Stimulated activated memory B cell treated with anti-CD40 and anti-IgM and Interleukin-4, amounts not matched to agents 10 μg/mL and 1 μg/mL and 100 μg/mL, for 72 hours (primary cell): Measurements from ENCODE around the gene SPTBN4.
A peak's percentile ranks its signal among the peaks of the same experiment; 100 is the strongest.
"Not testable (repeated sequence)": the region's sequence is repeated elsewhere in the genome, so short reads cannot be mapped to it uniquely, and the experiment has no call there.

Source experiments
- ATAC-seq: fragments of 150-1000 bp; cut with Tn5 transposase; 2 replicates; pipeline ENCODE4 v1.10.0; 2021
- H3K27ac Mint-ChIP-seq: one replicate; pipeline ENCODE4 v1.8.0; 2022; ENCODE audit warnings: mild to moderate bottlenecking, mixed read lengths
- H3K27me3 Mint-ChIP-seq: one replicate; pipeline ENCODE4 v1.8.0; 2022; ENCODE audit warnings: mixed read lengths
- H3K36me3 Mint-ChIP-seq: one replicate; pipeline ENCODE4 v1.8.0; 2022; ENCODE audit warnings: mixed read lengths
- H3K4me1 Mint-ChIP-seq: one replicate; pipeline ENCODE4 v1.8.0; 2022; ENCODE audit warnings: mixed read lengths
- H3K4me3 Mint-ChIP-seq: one replicate; pipeline ENCODE4 v1.8.0; 2022; ENCODE audit warnings: mild to moderate bottlenecking, moderate library complexity, mixed read lengths
- H3K9me3 Mint-ChIP-seq: one replicate; pipeline ENCODE4 v1.8.0; 2022; ENCODE audit warnings: mixed read lengths

The SPTBN4 gene

DNA sequence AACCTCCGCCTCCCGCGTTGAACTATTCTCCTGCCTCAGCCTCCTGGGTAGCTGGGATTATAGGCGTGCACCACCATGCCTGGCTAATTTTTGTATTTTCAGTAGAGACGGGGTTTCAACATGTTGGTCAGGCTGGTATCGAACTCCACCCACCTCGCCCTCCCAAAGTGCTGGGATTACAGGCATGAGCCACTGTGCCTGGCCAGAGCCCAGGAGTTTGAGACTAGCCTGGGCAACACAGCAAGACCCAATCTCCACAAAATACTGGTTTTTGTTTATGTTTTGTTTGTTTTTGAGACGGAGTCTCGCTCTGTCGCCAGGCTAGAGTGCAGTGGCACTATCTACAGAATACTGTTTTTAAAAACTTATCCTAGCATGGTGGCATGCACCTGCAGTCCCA is 36.6 kb upstream of the SPTBN4 start:
- H3K27me3 Mint-ChIP-seq, H3K27ac Mint-ChIP-seq, ATAC-seq, H3K4me3 Mint-ChIP-seq, H3K36me3 Mint-ChIP-seq, H3K9me3 Mint-ChIP-seq: not testable (repeated sequence)
- H3K4me1 Mint-ChIP-seq, result peaks cover 24% of the 10 kb centered on the region

DNA sequence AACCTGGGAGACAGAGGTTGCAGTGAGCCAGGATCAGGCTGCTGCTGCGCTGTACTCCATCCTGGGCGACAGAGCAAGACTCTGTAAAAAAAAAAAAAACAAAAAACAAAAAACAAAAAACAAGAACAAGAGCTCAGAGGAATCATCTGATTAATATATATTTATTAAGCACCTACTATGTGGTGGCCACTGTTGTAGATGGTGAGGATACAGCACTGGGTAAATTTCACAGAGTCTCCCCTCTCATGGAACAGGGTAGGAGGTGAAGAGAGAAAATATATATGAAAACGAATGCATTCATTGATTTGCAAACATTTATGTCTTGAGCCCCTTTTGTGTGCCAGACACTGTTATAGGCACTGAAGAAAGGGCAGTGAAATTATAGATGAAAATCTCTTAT is 35.1 kb upstream of the SPTBN4 start:
- Mint-ChIP-seq H3K36me3 (no peaks in the 10 kb centered on the region), H3K27me3 (no peaks in the 10 kb centered on the region), H3K27ac (no peak overlapping the region), H3K9me3 (no peaks in the 10 kb centered on the region), H3K4me1 (peaks cover 27% of the 10 kb centered on the region), H3K4me3 (no peak overlapping the region)
- no peak for ATAC-seq

DNA sequence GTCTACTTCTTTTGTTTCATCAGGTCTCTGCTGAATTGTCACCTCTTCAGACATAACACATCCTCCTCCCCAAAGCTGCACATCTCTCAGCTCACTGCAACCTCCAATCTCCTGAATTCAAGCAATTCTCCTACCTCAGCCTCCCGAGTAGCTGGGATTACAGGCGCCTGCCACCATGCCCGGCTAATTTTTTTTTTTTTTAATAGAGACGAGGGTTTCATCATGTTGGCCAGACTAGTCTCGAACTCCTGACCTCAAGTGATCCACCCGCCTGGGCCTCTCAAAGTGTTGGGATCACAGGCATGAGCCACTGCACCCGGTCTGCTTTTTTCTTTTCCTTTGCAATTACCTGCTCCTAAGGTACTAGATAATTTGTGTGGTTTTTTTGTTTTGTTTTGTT is 34.0 kb upstream of the SPTBN4 start:
- not testable (repeated sequence) for H3K27me3 Mint-ChIP-seq, H3K36me3 Mint-ChIP-seq, ATAC-seq, H3K9me3 Mint-ChIP-seq
- H3K4me1 Mint-ChIP-seq, result peaks cover 27% of the 10 kb centered on the region
- H3K27ac Mint-ChIP-seq, result peak overlapping the region; percentile 88
- peak overlapping the region; percentile 78 for H3K4me3 Mint-ChIP-seq

DNA sequence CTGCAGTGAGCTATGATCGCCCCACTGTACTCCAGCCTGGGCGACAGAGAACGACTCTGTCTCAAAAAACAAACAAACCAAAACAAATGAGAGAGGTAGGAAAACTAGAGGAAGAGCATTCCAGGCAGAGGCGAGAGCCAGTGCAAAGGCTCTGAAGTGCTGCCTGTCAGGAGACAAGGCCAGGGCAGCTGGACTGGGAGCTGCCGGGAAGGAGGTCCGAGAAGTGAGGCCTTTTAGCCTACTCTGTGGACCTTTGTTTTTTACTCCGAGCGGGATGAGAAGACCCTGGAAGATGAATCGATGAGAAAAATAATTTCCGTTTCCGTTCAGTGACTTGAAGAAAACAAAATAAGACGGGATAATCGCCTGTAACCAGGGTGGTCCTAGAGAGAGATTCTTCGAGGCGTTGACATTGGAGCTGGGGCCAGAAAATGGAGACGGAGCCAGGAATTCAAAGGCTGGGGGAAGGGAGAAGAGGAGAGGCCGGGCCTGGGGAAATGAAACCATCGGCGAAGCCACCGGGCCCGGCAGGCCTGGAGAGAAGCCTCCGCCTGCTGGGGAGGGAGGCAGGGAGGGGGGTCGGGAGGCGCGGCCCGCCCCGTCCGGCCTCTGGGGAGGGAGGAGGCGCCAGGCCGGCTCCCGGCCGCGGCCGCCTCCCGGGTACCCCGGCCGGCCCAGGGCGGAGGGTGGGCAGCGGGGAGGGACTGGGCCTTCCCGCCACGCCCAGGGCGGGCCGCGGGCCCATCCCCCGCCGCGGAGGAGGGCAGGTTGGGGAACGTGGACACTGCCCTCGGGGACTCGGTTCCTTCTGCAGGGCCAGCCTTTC is 33.2 kb upstream of the SPTBN4 start:
- ATAC-seq, result peak; percentile 90
- Mint-ChIP-seq H3K9me3 (no peaks in the 10 kb centered on the region), H3K4me3 (peak overlapping the region; percentile 78), H3K27ac (peak overlapping the region; percentile 88), H3K27me3 (no peaks in the 10 kb centered on the region), H3K36me3 (peaks cover 6% of the 10 kb centered on the region), H3K4me1 (peaks cover 27% of the 10 kb centered on the region)

DNA sequence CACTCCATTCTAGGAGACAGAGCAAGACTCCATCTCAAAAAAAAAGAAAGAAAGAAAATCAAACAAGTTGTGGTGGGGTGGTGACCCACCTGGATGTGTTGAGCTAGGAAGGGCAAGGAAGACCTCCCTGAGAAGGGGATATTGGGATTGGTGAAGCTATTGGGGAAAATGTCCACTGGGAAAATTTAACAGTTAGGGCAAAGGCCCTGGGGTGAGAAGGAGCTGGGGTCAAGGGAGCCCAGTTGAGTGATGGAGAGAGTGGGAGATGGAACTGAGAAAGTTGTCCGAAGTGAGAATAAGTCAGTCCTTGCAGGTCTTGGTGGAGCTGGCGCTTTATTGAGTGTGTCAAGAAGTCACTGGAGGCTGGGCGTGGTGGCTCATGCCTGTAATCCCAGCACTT is 28.5 kb upstream of the SPTBN4 start:
- Mint-ChIP-seq H3K9me3 (no peaks in the 10 kb centered on the region), H3K4me3 (no peak overlapping the region), H3K36me3 (peaks cover 11% of the 10 kb centered on the region), H3K27me3 (no peaks in the 10 kb centered on the region), H3K27ac (peak overlapping the region; percentile 23), H3K4me1 (peaks cover 46% of the 10 kb centered on the region)
- ATAC-seq, result no peak

DNA sequence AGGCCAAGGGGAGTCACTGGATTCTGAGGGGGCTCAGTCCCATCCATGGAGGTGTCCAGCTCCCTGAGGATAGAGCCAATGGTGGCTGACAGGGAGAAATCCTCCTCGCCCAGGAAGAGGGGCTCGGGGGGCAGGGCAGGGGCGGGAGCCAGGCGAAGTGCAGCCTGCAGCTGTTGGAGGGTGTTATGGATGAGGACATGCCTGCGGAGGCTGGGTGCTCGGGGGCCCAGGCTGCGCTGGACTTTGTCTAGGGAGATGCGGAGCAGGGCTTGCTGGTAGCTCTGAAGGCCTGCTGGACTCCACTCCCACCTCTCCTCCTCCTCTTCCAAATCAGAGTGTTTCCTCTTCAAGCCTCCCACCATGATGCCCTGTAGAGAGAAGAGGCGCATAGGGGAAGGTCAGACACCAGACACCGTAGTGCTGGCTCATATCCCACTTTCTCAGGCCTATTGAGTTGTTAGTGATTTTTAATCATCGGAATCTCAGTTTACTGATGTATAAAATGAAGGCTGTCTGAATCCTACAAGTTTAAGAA is 25.0 kb upstream of the SPTBN4 start:
- peaks cover 17% of the 10 kb centered on the region for H3K36me3 Mint-ChIP-seq
- H3K27ac Mint-ChIP-seq, result no peak overlapping the region
- H3K27me3 Mint-ChIP-seq, result no peaks in the 10 kb centered on the region
- H3K9me3 Mint-ChIP-seq, result no peaks in the 10 kb centered on the region
- ATAC-seq, result no peak
- H3K4me3 Mint-ChIP-seq, result peak overlapping the region; percentile 97
- peaks cover 29% of the 10 kb centered on the region for H3K4me1 Mint-ChIP-seq

DNA sequence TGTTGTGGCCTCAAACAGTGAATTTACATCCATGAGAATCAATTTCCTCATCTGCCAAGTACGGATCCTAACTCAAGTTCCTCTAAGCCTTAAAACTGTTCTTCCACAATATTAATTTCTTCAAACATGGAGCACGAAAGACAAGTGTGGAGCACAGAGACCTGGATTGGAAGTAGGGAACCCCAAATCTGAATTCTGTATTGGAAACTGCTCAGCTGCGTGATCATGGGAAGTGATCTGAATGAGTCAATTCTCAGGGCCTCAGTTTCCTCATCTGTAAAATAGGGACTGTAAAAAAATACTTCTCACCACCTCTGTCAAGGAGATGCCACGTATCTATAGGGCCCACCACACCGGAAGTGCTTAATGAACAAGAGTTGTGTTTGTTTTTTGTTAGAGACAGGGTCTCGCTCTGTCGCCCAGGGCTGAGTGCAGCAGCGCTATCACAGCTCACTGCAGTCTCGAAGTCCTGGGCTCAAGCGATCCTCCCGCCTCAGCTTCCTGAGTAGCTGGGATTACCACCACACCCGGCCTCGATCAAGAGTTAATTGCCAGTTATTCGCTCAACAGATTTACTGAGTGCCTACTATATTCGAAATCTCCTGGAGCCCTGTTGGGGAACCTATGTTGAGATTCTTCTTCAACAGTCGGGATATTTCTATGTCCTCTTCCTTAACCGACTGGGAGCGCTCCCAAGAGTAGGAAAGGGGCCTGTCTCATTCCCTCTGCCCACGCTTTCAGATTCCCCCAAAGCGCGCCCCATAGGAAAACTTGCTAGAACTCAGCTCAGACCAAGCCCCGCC is 24.3 kb upstream of the SPTBN4 start:
- peak overlapping the region; percentile 97 for H3K27ac Mint-ChIP-seq
- ATAC-seq, result no peak
- H3K4me3 Mint-ChIP-seq, result peak overlapping the region; percentile 97
- no peaks in the 10 kb centered on the region for H3K9me3 Mint-ChIP-seq
- peaks cover 29% of the 10 kb centered on the region for H3K4me1 Mint-ChIP-seq
- H3K27me3 Mint-ChIP-seq, result no peaks in the 10 kb centered on the region
- peaks cover 17% of the 10 kb centered on the region for H3K36me3 Mint-ChIP-seq

DNA sequence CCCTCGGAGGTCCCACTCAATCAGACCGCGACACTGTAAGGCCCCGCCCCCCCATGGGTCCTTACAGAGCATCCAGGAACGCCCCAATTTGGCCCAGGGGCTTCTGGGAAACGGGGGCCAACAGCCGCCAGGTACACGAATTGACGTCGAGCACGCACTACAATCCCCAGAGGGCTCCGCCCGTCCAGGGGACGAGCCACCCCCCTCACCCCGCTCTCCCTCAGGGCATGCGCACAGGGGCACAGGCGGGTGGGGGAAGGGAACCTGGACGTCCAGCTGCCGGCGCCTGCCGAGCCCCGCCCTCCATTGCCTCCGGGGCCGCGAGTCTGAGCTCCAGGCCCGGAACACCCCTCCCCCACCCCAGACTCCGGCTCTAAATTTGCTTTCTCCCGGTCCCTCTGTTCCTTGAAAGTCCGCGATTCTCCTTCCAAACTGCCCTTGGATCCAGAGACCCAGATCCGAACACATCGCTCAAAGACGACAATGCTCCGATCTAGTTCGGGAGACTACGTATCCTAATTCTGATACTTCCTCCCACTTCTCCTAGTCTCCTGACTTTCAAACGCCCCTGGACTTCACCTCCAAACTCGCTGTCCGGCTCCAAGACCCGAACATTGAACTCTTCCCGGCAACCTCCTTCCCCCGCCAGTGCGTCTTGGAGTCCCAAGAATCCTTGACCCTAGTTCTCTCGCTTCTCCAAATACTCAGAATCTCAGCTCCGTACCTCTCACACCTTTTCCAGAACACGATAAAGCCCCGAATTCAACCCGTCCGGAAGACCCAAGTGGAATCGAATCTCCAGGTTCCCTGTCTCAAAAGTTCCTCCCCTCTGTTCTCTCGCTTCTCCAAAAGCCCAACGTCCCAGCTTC is 23.4 kb upstream of the SPTBN4 start:
- Mint-ChIP-seq H3K4me3 (peak overlapping the region; percentile 97), H3K4me1 (peaks cover 29% of the 10 kb centered on the region), H3K9me3 (no peaks in the 10 kb centered on the region), H3K27ac (peak overlapping the region; percentile 97), H3K36me3 (peaks cover 13% of the 10 kb centered on the region), H3K27me3 (no peaks in the 10 kb centered on the region)
- peak; percentile 88 for ATAC-seq

DNA sequence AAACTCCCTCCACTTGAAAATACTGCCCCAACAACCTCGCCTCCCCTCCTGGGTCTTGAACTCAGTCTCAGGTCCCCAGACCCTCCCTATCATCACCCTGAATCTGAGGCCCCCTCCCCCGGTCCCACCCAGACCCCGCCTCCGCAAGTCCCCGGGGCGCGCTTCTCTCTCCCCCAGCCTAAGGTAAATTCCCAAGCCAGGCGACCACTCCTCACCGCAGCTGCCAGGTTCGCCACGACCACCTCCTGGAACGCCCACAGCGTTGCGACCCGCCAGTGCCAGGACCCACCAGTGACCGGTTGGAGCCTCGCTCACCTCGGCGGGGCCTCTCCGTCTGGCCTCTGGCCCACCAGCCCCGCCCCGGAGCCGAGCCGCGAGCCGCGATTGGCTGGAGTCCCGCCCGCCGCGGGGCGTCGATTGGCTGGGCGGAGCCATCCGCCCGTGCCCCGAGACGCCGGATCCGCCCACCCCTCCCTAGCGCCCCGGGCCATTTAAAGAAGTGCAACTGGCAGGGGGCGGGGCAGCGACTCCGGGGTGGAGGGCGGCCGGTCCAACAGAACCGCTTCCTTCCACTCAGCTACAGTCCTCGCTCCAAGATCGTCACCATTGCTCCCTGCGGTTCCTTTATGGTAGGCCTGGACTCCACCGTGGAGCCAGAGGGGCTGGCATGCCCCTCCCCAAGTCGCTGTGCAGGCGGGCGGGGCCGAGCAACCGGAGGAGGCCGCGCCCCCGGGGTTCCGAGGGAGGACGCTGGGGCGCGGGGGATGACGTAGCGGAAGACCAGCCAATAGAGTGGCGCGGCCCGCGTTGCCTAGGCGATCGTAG is 22.6 kb upstream of the SPTBN4 start, which contains the start of gene SERTAD3:
TSS of gene SERTAD3 (minus strand) at position 336 of the 825 bp plus-strand sequence. CDS start 2,255 bp downstream, outside the sequence.
- ATAC-seq, result peak; percentile 90
- no peaks in the 10 kb centered on the region for H3K27me3 Mint-ChIP-seq
- H3K27ac Mint-ChIP-seq, result peak within 1 kb of the TSS; percentile 97
- peaks cover 27% of the 10 kb centered on the region for H3K4me1 Mint-ChIP-seq
- no peaks in the 10 kb centered on the region for H3K9me3 Mint-ChIP-seq
- H3K36me3 Mint-ChIP-seq, result peaks cover 11% of the 10 kb centered on the region
- peak within 1 kb of the TSS; percentile 97 for H3K4me3 Mint-ChIP-seq

DNA sequence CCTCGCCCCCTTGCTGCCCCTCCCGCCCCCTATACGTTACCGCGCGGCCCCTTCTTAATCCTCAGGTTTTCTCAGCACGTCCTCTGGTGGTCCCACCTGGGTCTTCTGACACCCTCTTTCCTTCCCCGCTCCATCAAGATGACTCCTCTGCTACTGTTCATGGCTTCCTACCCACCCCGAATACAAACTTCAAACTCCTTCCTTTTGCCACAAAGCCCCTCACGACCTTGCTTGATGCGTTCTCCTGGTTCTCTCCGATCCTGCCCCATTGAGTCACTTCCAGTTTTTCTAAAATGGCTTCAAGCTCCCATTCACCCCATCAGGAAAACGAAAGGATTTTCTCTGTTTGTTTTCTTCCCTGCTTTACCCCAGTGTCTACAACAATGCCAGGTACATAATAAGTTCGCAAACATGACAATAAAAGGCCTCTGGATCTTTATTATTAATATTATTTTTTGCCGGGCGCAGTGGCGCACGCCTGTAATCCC is 21.9 kb upstream of the SPTBN4 start:
- Mint-ChIP-seq H3K9me3 (no peaks in the 10 kb centered on the region), H3K36me3 (peaks cover 17% of the 10 kb centered on the region), H3K27ac (peak overlapping the region; percentile 97), H3K27me3 (no peaks in the 10 kb centered on the region), H3K4me3 (peak overlapping the region; percentile 97), H3K4me1 (peaks cover 20% of the 10 kb centered on the region)
- ATAC-seq, result no peak

DNA sequence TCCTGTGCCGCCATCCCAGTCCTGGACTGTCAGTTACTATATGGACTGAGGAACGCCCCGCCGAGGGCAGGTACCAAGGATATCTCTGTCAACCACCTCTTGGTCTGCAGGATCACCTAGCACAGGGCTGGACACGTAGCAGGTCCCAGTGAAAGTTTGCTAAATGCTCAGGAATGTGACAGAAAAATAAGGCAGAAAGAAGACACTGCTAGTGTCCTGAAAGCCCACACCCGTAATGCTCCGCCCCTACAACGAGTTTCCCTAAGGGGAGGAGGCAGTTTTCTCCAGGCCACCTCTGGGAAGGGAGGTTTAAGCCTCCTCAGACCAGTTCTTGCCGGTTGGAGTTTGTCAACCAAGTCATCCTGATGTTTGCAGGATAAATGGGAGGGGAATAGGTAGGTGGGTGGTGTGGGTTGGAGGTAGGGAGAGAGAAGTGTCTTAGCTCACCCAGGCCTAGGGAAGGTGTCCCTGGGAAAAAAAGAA is 21.0 kb upstream of the SPTBN4 start:
- Mint-ChIP-seq H3K4me1 (peaks cover 20% of the 10 kb centered on the region), H3K4me3 (peak overlapping the region; percentile 58), H3K9me3 (no peaks in the 10 kb centered on the region), H3K27ac (no peak overlapping the region), H3K27me3 (no peaks in the 10 kb centered on the region), H3K36me3 (peaks cover 17% of the 10 kb centered on the region)
- no peak for ATAC-seq

DNA sequence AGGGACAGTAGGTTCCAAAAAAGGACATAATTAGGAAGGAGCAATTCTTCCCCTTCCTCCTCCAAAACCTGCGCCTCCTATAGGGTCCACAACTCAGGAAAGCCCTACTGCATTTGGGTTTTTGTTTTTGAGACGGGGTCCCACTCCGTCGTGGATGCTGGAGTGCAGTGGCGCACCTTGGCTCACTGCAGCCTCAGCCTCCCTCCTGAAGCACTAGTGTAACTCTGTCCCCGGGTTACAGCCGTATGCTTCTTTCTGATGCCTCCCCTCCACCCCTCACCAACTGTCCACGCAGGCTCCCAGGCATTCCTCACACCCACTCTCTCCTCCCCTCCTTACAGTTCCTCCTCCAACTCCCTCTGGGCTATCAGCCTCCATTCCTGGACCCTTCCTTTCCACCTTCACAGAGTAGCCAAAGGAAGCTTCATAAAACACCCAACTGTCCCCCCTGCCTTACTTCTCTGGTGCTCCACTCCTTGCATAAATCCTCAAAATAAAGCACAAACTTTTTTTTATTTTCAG is 20.5 kb upstream of the SPTBN4 start:
- H3K4me1 Mint-ChIP-seq, result peaks cover 20% of the 10 kb centered on the region
- peaks cover 17% of the 10 kb centered on the region for H3K36me3 Mint-ChIP-seq
- no peak overlapping the region for H3K4me3 Mint-ChIP-seq
- no peak overlapping the region for H3K27ac Mint-ChIP-seq
- ATAC-seq, result no peak
- no peaks in the 10 kb centered on the region for H3K9me3 Mint-ChIP-seq
- H3K27me3 Mint-ChIP-seq, result no peaks in the 10 kb centered on the region

DNA sequence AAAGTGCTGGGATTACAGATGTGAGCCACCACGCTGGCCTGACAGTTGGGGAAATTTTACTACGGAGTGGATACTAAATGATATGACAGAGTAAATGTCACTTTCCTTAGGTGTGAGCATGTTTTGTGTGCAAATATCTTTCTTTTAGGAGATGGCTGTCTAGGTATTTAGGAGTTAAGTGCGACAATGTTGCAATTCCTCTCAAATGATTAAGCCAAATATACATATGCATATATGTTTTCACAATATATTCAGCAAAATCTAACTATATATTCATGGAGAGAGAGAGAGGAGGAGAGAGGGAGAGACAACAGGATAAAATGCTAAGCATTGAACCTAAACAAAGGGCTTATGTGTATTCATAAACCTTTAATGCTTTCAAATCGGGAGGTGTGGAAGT is 17.3 kb upstream of the SPTBN4 start:
- H3K4me3 Mint-ChIP-seq, result no peak overlapping the region
- H3K36me3 Mint-ChIP-seq, result peaks cover 6% of the 10 kb centered on the region
- H3K27ac Mint-ChIP-seq, result no peak overlapping the region
- peaks cover 6% of the 10 kb centered on the region for H3K4me1 Mint-ChIP-seq
- H3K27me3 Mint-ChIP-seq, result no peaks in the 10 kb centered on the region
- no peaks in the 10 kb centered on the region for H3K9me3 Mint-ChIP-seq
- no peak for ATAC-seq

DNA sequence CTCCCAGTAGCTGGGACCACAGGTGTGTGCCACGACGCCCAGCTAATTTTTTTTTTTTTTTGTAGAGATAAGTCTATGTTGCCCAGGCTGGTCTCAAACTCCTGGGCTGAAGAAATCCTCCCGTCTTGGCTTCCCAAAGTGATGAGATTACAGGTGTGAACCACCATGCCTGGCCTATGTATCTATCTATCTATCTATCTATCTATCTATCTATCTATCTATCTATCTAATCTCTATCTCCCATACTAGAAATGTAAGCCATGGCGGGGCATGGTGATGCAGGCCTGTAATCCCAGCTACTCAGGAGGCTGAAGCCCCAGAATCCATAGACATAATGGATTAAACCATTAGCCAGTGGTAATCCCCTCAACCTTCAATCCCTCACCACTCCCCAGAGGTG is 16.1 kb upstream of the SPTBN4 start:
- H3K27ac Mint-ChIP-seq, result no peak overlapping the region
- no peaks in the 10 kb centered on the region for H3K4me1 Mint-ChIP-seq
- H3K9me3 Mint-ChIP-seq, result no peaks in the 10 kb centered on the region
- H3K4me3 Mint-ChIP-seq, result no peak overlapping the region
- H3K27me3 Mint-ChIP-seq, result no peaks in the 10 kb centered on the region
- ATAC-seq, result no peak
- H3K36me3 Mint-ChIP-seq, result peaks cover 6% of the 10 kb centered on the region
